ENCODE results near the gene GSTK1. TPM values are rescaled to one million over a fixed set of nuclear protein-coding genes. Genes with fewer than 3 reads are reported as not detected.
"Not testable (repeated sequence)": the region's sequence is repeated elsewhere in the genome, so short reads cannot be mapped to it uniquely, and the experiment has no call there.

The GSTK1 gene
- total RNA-seq, 4 donors from 2014 or later = 96.2 to 166 (median 149) TPM

DNA sequence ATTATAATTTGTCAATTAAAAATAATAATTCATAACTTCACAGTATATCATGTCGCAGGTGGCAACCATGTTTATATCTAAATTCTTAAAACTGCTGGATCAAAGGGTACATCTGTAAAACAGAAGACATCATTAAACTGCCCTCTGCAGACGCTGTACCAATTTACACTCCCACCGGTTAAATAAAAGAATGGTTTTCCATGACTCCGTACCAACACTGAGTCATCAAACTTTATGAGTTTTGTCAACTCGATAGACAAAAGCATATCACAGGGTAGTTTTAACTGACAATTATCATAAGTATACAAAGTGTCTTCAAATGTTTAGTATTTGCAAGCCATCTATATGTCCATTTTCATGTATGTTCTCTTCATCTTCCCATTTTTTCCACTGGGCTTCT is 5.7 kb upstream of the GSTK1 start:
- no peak overlapping the region for H3K27ac ChIP-seq
- H3K4me3 ChIP-seq = no peak overlapping the region
- no peaks in the 10 kb centered on the region for H3K36me3 ChIP-seq
- WGBS, 2 donors = 66 to 78% methylated on average over 5 of the region's 5 CpGs
- intact Hi-C loops (cut with DNase I) = no loop called here
- no peaks in the 10 kb centered on the region for H3K27me3 ChIP-seq
- H3K4me1 ChIP-seq = peaks cover 0 to under 1% (median under 1%) of the 10 kb centered on the region in 3 donors
- TF ChIP-seq, protein P1, sequence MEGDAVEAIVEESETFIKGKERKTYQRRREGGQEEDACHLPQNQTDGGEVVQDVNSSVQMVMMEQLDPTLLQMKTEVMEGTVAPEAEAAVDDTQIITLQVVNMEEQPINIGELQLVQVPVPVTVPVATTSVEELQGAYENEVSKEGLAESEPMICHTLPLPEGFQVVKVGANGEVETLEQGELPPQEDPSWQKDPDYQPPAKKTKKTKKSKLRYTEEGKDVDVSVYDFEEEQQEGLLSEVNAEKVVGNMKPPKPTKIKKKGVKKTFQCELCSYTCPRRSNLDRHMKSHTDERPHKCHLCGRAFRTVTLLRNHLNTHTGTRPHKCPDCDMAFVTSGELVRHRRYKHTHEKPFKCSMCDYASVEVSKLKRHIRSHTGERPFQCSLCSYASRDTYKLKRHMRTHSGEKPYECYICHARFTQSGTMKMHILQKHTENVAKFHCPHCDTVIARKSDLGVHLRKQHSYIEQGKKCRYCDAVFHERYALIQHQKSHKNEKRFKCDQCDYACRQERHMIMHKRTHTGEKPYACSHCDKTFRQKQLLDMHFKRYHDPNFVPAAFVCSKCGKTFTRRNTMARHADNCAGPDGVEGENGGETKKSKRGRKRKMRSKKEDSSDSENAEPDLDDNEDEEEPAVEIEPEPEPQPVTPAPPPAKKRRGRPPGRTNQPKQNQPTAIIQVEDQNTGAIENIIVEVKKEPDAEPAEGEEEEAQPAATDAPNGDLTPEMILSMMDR (IDR thresholded peaks at IDR 0.05) = no peak
- TF ChIP-seq POLR2A (IDR thresholded peaks at IDR 0.05) = no peak
- DNase-seq = no peak
- no peaks in the 10 kb centered on the region for H3K9me3 ChIP-seq

DNA sequence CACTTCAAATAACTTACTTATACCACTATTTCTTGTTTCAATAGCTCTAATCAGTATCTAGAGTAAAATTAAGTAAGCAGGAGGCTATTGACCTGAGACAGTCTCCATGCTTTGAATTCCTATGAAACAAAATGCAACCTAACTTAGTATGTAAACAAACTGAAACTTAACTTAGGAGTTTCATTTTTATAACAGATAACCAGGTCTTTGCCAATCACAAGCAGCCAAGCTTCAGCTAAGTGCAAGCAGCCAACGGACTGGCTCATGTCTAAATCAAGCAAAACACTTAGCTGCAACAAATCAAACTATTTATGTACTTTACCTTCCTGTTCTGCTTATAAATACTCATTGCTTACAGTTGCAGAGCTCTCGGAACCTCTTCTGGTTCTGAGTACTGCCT is 4.4 kb upstream of the GSTK1 start:
- H3K27ac ChIP-seq = no peak overlapping the region
- H3K9me3 ChIP-seq = no peaks in the 10 kb centered on the region
- H3K4me1 ChIP-seq = peaks cover 0 to 6% (median 4%) of the 10 kb centered on the region in 3 donors
- no peak overlapping the region for H3K4me3 ChIP-seq
- H3K36me3 ChIP-seq = no peaks in the 10 kb centered on the region
- WGBS, 2 donors = 32 to 41% methylated on average over 2 of the region's 2 CpGs
- TF ChIP-seq, protein P1 (IDR thresholded peaks at IDR 0.05) = no peak
- TF ChIP-seq POLR2A (IDR thresholded peaks at IDR 0.05) = no peak
- no peaks in the 10 kb centered on the region for H3K27me3 ChIP-seq
- intact Hi-C loops (cut with DNase I) = no loop called here
- DNase-seq = no peak

DNA sequence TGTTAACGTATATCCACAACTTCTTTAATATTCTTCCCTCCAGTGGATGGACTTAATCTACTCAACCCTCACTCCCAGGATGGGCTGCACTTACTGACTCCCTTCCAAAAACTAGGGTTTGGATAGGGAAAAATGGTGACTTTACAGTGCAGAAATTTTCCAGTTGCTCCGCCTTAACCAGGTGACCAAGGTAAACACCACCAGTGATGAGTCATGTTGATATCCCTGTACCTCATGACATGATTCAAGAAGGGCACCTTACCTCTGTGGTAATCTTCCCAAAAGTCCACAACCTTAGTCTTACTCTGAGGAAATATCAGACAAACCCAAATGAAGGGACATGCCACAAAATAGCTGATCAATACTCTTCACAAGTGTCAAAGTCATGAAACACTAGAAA is 3.5 kb upstream of the GSTK1 start:
- no peak overlapping the region for H3K4me3 ChIP-seq
- H3K27me3 ChIP-seq = no peaks in the 10 kb centered on the region
- H3K9me3 ChIP-seq = no peaks in the 10 kb centered on the region
- H3K36me3 ChIP-seq = peaks cover 0 to 2% (median 0%) of the 10 kb centered on the region in 3 donors
- 55 to 62% methylated on average over 2 of the region's 2 CpGs for WGBS, 2 donors
- intact Hi-C loops (cut with DNase I) = no loop called here
- DNase-seq = no peak
- peaks cover 9 to 16% (median 12%) of the 10 kb centered on the region in 3 donors for H3K4me1 ChIP-seq
- no peak overlapping the region for H3K27ac ChIP-seq
- TF ChIP-seq POLR2A (IDR thresholded peaks at IDR 0.05) = no peak
- TF ChIP-seq, protein P1 (IDR thresholded peaks at IDR 0.05) = no peak

DNA sequence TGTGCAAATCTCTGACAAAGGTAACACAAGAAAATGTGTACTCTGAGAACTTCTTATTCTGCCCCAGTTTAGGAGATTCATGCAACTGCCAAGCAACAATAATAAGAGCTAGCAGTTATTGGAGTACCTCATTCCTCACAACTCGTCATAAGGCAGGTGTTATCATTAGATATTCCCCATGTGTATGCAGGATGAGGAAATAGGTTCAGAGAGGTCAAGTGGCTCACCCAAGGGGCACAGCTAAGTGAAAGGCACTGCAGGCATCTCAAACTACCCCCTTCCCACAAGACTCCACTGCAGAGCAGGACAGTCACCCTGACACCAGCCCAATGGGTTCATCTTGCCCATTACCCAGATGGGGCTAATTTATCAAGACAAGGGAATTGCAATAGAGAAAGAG is 1.3 kb upstream of the GSTK1 start:
- no peaks in the 10 kb centered on the region for H3K9me3 ChIP-seq

DNA sequence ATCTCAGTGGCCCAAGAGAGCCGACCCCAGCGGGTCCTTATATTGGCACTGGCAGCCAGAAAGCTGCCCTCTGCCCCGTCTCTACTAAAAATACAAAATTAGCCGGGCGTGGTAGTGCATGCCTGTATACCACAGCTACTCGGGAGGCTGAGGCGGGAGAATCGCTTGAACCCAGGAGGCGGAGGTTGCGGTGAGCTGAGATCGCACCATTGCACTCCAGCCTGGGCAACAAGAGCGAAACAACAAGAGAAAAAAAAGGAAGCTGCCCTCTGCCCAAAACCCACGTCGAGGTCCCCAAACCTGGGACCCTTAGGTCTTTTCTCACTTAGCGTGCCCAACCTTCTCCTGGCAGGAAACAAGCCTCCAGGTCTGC is 941 bp downstream of the GSTK1 start:
- intact Hi-C loops (cut with DNase I) = not testable (repeated sequence)
- 69 to 80% methylated on average over 6 to 7 of the region's 15 CpGs for WGBS, 2 donors

More for the DNA sequence above, 1.3 kb upstream of the GSTK1 start:
- no peak for DNase-seq
- TF ChIP-seq, protein P1 (IDR thresholded peaks at IDR 0.05) = no peak
- no peak for TF ChIP-seq POLR2A (IDR thresholded peaks at IDR 0.05)
- Histone ChIP-seq H3K4me1 (peaks cover 14 to 24% (median 18%) of the 10 kb centered on the region in 3 donors), H3K27ac (no peak overlapping the region), H3K4me3 (no peak overlapping the region), H3K27me3 (no peaks in the 10 kb centered on the region), H3K36me3 (peaks cover 0 to 19% (median 0%) of the 10 kb centered on the region in 3 donors)
- intact Hi-C loops (cut with DNase I) = no loop called here
- 71 to 100% methylated on average over 1 of the region's 1 CpG for WGBS, 2 donors

More for the DNA sequence above, 941 bp downstream of the GSTK1 start:
- H3K9me3 ChIP-seq, H3K27me3 ChIP-seq, DNase-seq: not testable (repeated sequence)
- H3K27ac ChIP-seq = peak overlapping the region; percentile 87 to 92 (median 90)
- peaks cover 13 to 42% (median 19%) of the 10 kb centered on the region in 3 donors for H3K36me3 ChIP-seq
- peaks cover 14 to 24% (median 18%) of the 10 kb centered on the region in 3 donors for H3K4me1 ChIP-seq
- peak overlapping the region; percentile 69 to 94 (median 78) for H3K4me3 ChIP-seq
